RCC 7860 (cell line): ENCODE results near the gene KIAA1586.
"Not testable (repeated sequence)": the region's sequence is repeated elsewhere in the genome, so short reads cannot be mapped to it uniquely, and the experiment has no call there.

ENCODE experiments used
- DNase-seq: peaks from one replicate; pipeline ENCODE4 v3.0.0-alpha.2; 2015; ENCODE audit warnings: low spot score
- FAIRE-seq: peaks from 2 replicates; lab custom pipeline; 2012; peaks lifted over from hg19 to GRCh38; lab: Jason Lieb, UNC

The KIAA1586 gene

GRCh38 chr6:57046332-57047256, at the start of gene KIAA1586:
KIAA1586 (plus strand) TSS chr6:57046693; CDS start chr6:57046756, 63 bp downstream.
- FAIRE-seq (peak; percentile 56), DNase-seq (peak; percentile 80)

- FAIRE-seq (no peak), DNase-seq (no peak)
These were observed 47.4 kb upstream of the KIAA1586 start for GRCh38 chr6:56999049-56999448.

GRCh38 chr6:56999748-57000147, 46.7 kb upstream of the KIAA1586 start:
- not testable (repeated sequence) for FAIRE-seq, DNase-seq

GRCh38 chr6:57002197-57002596, 44.3 kb upstream of the KIAA1586 start:
- DNase-seq (no peak), FAIRE-seq (no peak)

- FAIRE-seq = no peak
- DNase-seq = no peak
These were observed 42.2 kb upstream of the KIAA1586 start for GRCh38 chr6:57004292-57004691.

- no peak for DNase-seq
- FAIRE-seq = no peak
These were observed 40.4 kb upstream of the KIAA1586 start for GRCh38 chr6:57006101-57006500.

GRCh38 chr6:57008069-57008468, 38.4 kb upstream of the KIAA1586 start:
- FAIRE-seq = not testable (repeated sequence)

GRCh38 chr6:57013521-57013926, 33.0 kb upstream of the KIAA1586 start:
- DNase-seq (peak; percentile 72), FAIRE-seq (peak; percentile 90)

More at GRCh38 chr6:57008069-57008468, 38.4 kb upstream of the KIAA1586 start:
- DNase-seq = not testable (repeated sequence)

GRCh38 chr6:57017069-57017468, 29.4 kb upstream of the KIAA1586 start:
- no peak for FAIRE-seq
- DNase-seq = no peak

GRCh38 chr6:57017841-57018240, 28.7 kb upstream of the KIAA1586 start:
- no peak for DNase-seq
- no peak for FAIRE-seq

GRCh38 chr6:57019434-57019833, 27.1 kb upstream of the KIAA1586 start:
- FAIRE-seq (no peak), DNase-seq (no peak)

GRCh38 chr6:57021086-57021720, 25.3 kb upstream of the KIAA1586 start:
- DNase-seq (peak; percentile 36), FAIRE-seq (peak; percentile 78)

GRCh38 chr6:57024321-57024720, 22.2 kb upstream of the KIAA1586 start:
- DNase-seq = no peak
- FAIRE-seq = no peak

GRCh38 chr6:57024775-57025174, 21.7 kb upstream of the KIAA1586 start:
- no peak for DNase-seq
- no peak for FAIRE-seq

GRCh38 chr6:57026001-57026400, 20.5 kb upstream of the KIAA1586 start:
- FAIRE-seq (no peak), DNase-seq (no peak)

- DNase-seq (no peak), FAIRE-seq (no peak)
These were observed 19.2 kb upstream of the KIAA1586 start for GRCh38 chr6:57027301-57027700.

- FAIRE-seq = no peak
- DNase-seq = no peak
These were observed 17.3 kb upstream of the KIAA1586 start for GRCh38 chr6:57029213-57029612.

- FAIRE-seq (no peak), DNase-seq (no peak)
These were observed 13.3 kb upstream of the KIAA1586 start for GRCh38 chr6:57033228-57033627.

GRCh38 chr6:57035549-57035948, 10.9 kb upstream of the KIAA1586 start:
- FAIRE-seq (no peak), DNase-seq (no peak)

- no peak for FAIRE-seq
- no peak for DNase-seq
These were observed 7.6 kb upstream of the KIAA1586 start for GRCh38 chr6:57038906-57039305.

- DNase-seq (no peak), FAIRE-seq (no peak)
These were observed 6.5 kb upstream of the KIAA1586 start for GRCh38 chr6:57040011-57040410.

GRCh38 chr6:57044061-57044460, 2.4 kb upstream of the KIAA1586 start:
- not testable (repeated sequence) for FAIRE-seq

More at GRCh38 chr6:57044061-57044460, 2.4 kb upstream of the KIAA1586 start:
- not testable (repeated sequence) for DNase-seq
